NCI-H446 treated with DMSO at 0.1 percent for 48 hours (cell line): ENCODE data around the gene TTLL5.

Experiments used
- DNase-seq: peaks from one replicate; lab custom pipeline; 2025; lab: John Stamatoyannopoulos, UW

TTLL5 gene

DNA sequence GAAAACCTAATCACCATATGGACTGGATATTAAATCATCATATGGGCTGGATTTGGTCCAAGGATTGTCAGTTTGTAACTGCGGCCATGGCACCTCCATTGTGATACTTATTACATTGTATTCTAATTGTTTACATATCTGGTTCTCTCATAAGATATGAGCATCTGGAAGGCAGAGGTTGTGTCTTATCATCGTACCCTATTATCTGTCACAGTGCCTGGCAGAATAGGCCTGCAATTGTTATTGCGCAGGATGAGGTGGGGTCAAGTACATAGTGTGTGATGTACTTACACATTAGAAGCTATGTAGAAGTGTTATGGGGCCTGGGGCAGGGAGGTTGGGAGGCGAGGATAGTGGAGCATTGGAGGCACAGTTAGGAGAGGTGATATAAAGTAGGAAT lies 329.3 kb downstream of the TTLL5 start:
- DNase-seq: no peak

DNA sequence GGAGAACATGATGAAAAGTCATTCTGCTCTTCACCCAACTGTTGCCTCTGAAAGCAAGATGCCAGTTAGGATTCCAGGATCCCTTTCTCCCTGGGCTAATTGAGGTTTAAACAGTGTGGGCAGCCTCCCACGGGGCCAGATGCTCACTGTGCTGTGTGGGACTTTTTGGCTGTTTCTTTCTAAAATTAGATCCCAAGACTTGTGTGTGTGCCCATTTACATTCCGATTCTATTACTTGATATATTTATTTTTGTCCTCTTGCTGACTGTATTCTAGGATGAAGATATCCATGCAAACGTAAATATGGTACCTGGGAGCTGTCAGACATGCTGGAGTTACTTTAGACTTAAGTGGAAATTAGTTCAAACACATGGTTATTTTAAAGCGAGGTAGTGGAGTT lies 330.7 kb downstream of the TTLL5 start:
- DNase-seq: no peak

DNA sequence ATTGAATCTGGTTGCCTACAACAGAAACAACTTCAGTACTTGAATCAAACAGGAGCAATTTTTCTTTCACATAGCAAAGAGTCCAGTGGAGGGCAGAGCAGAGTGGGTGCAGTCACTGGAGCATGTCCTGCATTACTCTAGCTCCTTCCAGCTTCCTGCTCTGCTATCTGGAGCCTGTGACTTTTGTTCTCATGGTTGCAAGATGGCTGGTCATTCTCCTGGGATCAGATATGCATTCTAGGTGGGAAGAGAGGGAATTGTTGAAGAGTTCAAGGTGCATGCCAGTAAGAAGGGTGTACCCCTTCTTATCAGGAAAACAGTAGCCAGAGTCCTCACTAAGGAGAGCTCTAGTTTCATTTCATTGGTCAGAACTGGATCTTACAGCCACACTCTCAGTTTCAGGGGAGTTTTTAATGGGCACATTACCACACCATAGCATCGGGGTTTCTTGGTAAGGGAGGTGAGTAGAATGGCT lies 332.6 kb downstream of the TTLL5 start:
- no peak for DNase-seq

DNA sequence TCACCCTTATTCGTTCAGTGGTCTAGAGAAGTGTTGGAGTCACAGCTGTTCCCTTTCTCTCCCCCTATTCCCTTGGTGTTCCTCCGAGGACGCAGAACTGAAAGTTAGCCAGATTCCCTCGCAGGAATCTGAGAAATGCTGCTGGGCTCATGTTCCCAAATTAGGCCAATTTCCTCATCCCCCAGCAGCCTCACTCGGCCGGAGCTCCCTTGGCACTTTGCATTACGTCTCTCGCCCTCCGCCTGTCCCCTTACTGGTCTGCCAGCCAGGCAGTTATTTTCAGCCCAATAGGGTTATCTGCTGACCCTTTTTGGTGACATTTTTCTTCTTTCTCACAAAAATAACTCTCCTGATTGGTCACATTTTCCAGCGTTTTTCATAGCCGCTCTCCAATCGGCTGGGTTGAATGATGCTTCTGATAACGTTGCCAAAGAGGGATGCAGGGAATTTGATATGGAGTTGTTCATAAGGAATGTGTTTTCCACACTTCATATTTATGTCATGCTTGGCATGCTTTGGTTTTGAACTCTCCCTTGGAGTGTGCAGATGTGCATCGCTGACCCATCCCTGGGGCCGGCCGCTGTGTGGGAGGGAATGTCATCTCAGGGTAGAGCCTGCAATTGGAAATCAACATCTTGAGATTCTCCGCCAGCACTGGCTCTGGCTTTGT lies 334.5 kb downstream of the TTLL5 start:
- DNase-seq: no peak

DNA sequence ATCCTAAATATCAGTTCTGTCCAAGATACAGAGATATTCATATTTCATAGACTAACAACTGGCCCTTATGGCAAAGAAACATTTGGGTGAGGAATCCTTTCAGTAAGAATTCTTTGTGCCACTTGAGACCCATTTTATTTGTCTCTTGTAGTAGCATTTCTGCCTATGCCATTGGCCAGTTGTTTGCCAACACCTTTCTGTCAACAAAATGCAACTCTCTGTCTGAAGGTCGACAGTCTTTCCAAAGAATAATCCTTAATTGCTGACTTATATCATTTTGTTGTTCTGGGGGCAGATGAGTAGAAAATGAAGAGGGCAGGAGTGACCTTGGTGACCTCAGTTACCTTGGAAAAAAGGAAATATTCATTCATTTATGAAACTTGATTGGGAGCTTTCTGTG lies 335.4 kb downstream of the TTLL5 start:
- no peak for DNase-seq

DNA sequence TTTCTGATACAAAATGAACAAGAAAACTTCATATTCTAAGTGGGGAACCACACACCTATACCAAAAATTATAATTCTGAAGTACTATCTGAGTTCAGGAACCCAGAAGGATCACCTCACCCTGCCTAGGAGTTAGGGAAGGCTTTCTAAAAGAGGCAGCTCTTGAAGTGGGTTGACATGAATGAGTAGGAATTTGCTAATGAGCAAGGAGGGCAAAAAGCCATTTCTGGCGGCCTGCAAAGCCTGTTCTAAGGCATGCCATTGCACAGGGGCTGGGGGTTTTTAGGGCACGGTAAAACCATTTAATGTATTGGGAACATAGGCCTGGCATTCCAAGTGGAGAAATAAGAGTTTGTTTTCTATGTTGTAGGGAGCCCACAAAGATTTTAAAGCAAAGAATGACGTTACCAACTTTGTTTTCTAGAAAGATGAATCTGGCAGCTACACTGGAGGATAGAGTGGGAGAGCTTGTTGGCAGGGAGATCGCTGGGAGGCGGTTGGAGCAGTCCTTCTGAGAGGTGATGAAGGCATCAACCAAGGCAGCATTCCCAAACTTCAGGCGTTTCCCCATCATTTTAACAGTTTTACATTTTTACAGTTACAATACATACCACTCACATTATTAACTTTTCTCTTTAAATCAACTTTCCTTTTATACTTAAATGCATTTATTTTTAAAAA lies 338.6 kb downstream of the TTLL5 start:
- DNase-seq: no peak

DNA sequence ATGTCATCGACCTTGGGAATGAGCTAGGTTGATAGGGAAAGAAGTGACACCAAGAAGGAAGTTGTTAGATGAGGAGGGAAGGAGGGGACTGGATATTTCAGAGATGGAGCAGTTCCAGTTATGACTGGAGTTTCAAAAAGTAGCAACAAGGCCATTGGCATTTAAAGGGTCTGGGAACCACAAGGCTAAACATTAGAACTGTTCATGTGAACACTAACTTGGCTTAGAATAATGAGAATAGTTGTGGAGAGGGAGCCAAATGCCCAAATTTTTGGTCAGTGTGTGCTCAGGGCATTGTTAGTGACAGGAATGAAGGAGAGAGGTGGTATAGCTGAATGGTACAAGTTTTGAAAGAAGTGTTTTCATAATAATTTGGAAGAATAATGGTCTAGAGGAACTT lies 341.3 kb downstream of the TTLL5 start:
- no peak for DNase-seq
